ENCODE measurements around the gene CALN1. TPM values are rescaled to one million over a fixed set of nuclear protein-coding genes. Genes with fewer than 3 reads are reported as not detected.

CALN1 gene
- total and polyA plus RNA-seq, 3 donors from 2014 or later = 4.3 to 6.2 (median 4.4) TPM

- H3K36me3 ChIP-seq (ENCODE audit: low read depth, missing control alignments) = no peaks in the 10 kb centered on the region
- H3K9me3 ChIP-seq = no peaks in the 10 kb centered on the region
- no peak overlapping the region for H3K4me3 ChIP-seq
- intact Hi-C loops (cut with DNase I; ENCODE audit: low total_unique reads) = no loop called here
- no peaks in the 10 kb centered on the region for H3K4me1 ChIP-seq
- no peaks in the 10 kb centered on the region for H3K27me3 ChIP-seq
- no peak for DNase-seq
- H3K27ac ChIP-seq = no peak overlapping the region
- WGBS, 2 donors = 95% methylated on average over 6 of the region's 6 CpGs
- no peak for TF ChIP-seq CTCF (IDR thresholded peaks at IDR 0.05)
- no peak for TF ChIP-seq POLR2A (IDR thresholded peaks at IDR 0.05)
Observed at GRCh38 chr7:72272479-72272878, 139.7 kb downstream of the CALN1 start.

GRCh38 chr7:72268796-72269195 lies 143.3 kb downstream of the CALN1 start:
- Histone ChIP-seq H3K27ac (no peak overlapping the region), H3K36me3 (ENCODE audit: low read depth, missing control alignments) (no peaks in the 10 kb centered on the region), H3K9me3 (no peaks in the 10 kb centered on the region), H3K4me1 (no peaks in the 10 kb centered on the region), H3K4me3 (no peak overlapping the region), H3K27me3 (no peaks in the 10 kb centered on the region)
- no peak for TF ChIP-seq POLR2A (IDR thresholded peaks at IDR 0.05)
- TF ChIP-seq CTCF (IDR thresholded peaks at IDR 0.05) = no peak
- 89 to 95% methylated on average over 3 of the region's 3 CpGs for WGBS, 2 donors
- no peak for DNase-seq
- intact Hi-C loops (cut with DNase I; ENCODE audit: low total_unique reads) = no loop called here

- intact Hi-C loops (cut with DNase I; ENCODE audit: low total_unique reads) = no loop called here
Observed at GRCh38 chr7:72268090-72268489, 144.0 kb downstream of the CALN1 start.

GRCh38 chr7:72267291-72267800 lies 144.8 kb downstream of the CALN1 start:
- Histone ChIP-seq H3K4me3 (no peak overlapping the region), H3K36me3 (ENCODE audit: low read depth, missing control alignments) (no peaks in the 10 kb centered on the region), H3K27me3 (no peaks in the 10 kb centered on the region), H3K27ac (no peak overlapping the region), H3K4me1 (no peaks in the 10 kb centered on the region), H3K9me3 (no peaks in the 10 kb centered on the region)
- WGBS, 2 donors = 71 to 78% methylated on average over 3 of the region's 3 CpGs
- intact Hi-C loops (cut with DNase I; ENCODE audit: low total_unique reads) = no loop called here
- TF ChIP-seq CTCF (IDR thresholded peaks at IDR 0.05) (no peak), POLR2A (IDR thresholded peaks at IDR 0.05) (no peak)
- DNase-seq = no peak

More at GRCh38 chr7:72268090-72268489, 144.0 kb downstream of the CALN1 start:
- Histone ChIP-seq H3K4me3 (no peak overlapping the region), H3K4me1 (no peaks in the 10 kb centered on the region), H3K27ac (no peak overlapping the region), H3K27me3 (no peaks in the 10 kb centered on the region), H3K36me3 (ENCODE audit: low read depth, missing control alignments) (no peaks in the 10 kb centered on the region), H3K9me3 (no peaks in the 10 kb centered on the region)
- DNase-seq = no peak
- TF ChIP-seq CTCF (IDR thresholded peaks at IDR 0.05) (no peak), POLR2A (IDR thresholded peaks at IDR 0.05) (no peak)
- WGBS, 2 donors = 76 to 85% methylated on average over 2 of the region's 2 CpGs

GRCh38 chr7:72266771-72267170 lies 145.4 kb downstream of the CALN1 start:
- Histone ChIP-seq H3K9me3 (no peaks in the 10 kb centered on the region), H3K27me3 (no peaks in the 10 kb centered on the region), H3K4me3 (no peak overlapping the region), H3K36me3 (ENCODE audit: low read depth, missing control alignments) (no peaks in the 10 kb centered on the region), H3K27ac (no peak overlapping the region), H3K4me1 (no peaks in the 10 kb centered on the region)
- no peak for TF ChIP-seq CTCF (IDR thresholded peaks at IDR 0.05)
- no peak for TF ChIP-seq POLR2A (IDR thresholded peaks at IDR 0.05)
- no peak for DNase-seq
- 26 to 46% methylated on average over 2 of the region's 2 CpGs for WGBS, 2 donors
- intact Hi-C loops (cut with DNase I; ENCODE audit: low total_unique reads) = no loop called here
